DOHH2 (cell line): ENCODE data around the gene ZNF860.

Source experiments
- H3F3A ChIP-seq: fragments of 200-600 bp; sonication (generic), shearing (Covaris generic); 2 replicates; pipeline ENCODE4 v1.6.0; 2016; ENCODE audit warnings: antibody characterized with exemption, mild to moderate bottlenecking; ENCODE audit not compliant: control insufficient read depth, insufficient read depth
- H3K27ac ChIP-seq: fragments of 200-600 bp; sonication (generic); 2 replicates; pipeline ENCODE4 v1.5.1; 2014; ENCODE audit warnings: low read depth, mild to moderate bottlenecking, low read length, moderate library complexity
- H3K27me3 ChIP-seq: fragments of 200-600 bp; sonication (generic); 2 replicates; pipeline ENCODE4 v1.6.1; 2014; ENCODE audit warnings: mild to moderate bottlenecking, low read length, mixed read lengths; ENCODE audit not compliant: control insufficient read depth
- H3K36me3 ChIP-seq: fragments of 200-600 bp; sonication (generic); 2 replicates; pipeline ENCODE4 v1.6.1; 2014; ENCODE audit warnings: mild to moderate bottlenecking, low read length, moderate library complexity, mixed read lengths; ENCODE audit not compliant: control insufficient read depth
- H3K4me1 ChIP-seq: fragments of 200-600 bp; sonication (generic); 2 replicates; pipeline ENCODE4 v1.6.1; 2014; ENCODE audit warnings: mild to moderate bottlenecking, low read length, mixed read lengths; ENCODE audit not compliant: control insufficient read depth
- H3K4me2 ChIP-seq: fragments of 200-600 bp; sonication (generic); 2 replicates; pipeline ENCODE4 v1.6.0; 2014; ENCODE audit warnings: mild to moderate bottlenecking, low read length, moderate library complexity
- H3K4me3 ChIP-seq: fragments of 200-600 bp; sonication (generic); 2 replicates; pipeline ENCODE4 v1.5.1; 2014; ENCODE audit warnings: mild to moderate bottlenecking, low read length, mixed read lengths
- H3K79me2 ChIP-seq: fragments of 200-600 bp; sonication (generic); 2 replicates; pipeline ENCODE4 v1.6.1; 2014; ENCODE audit warnings: mild to moderate bottlenecking, low read length, mixed read lengths; ENCODE audit not compliant: control insufficient read depth
- H3K9me2 ChIP-seq: fragments of 200-600 bp; sonication (generic); replicated peaks from 2 replicates; pipeline ENCODE4 v1.6.1; 2014; ENCODE audit warnings: mild to moderate bottlenecking, low read length, mixed read lengths; ENCODE audit not compliant: control insufficient read depth
- H3K9me3 ChIP-seq: fragments of 200-600 bp; sonication (generic); 2 replicates; pipeline ENCODE4 v1.6.1; 2014; ENCODE audit warnings: antibody characterized with exemption, low read length, mixed read lengths; ENCODE audit not compliant: control insufficient read depth, insufficient read depth
- H4K20me1 ChIP-seq: fragments of 200-600 bp; sonication (generic); 2 replicates; pipeline ENCODE4 v1.6.0; 2014; ENCODE audit warnings: low read depth, mild to moderate bottlenecking, antibody characterized with exemption, low read length, moderate library complexity; ENCODE audit not compliant: control insufficient read depth, insufficient read depth
- CTCF ChIP-seq: fragments of 200-600 bp; sonication (generic); IDR thresholded peaks from one replicate; pipeline ENCODE4 v1.5.1; 2014; ENCODE audit warnings: antibody characterized with exemption, mild to moderate bottlenecking, low read depth, low read length; ENCODE audit not compliant: poor library complexity, severe bottlenecking
- EZH2phosphoT487 ChIP-seq: fragments of 200-600 bp; sonication (generic); IDR thresholded peaks from 2 replicates; pipeline ENCODE4 v1.6.1; 2017; ENCODE audit warnings: borderline replicate concordance, mild to moderate bottlenecking, antibody characterized with exemption, low read length, moderate library complexity, mixed read lengths

ZNF860 gene

GRCh38 chr3:31968369-31968926 lies 13.1 kb upstream of the ZNF860 start:
- Histone ChIP-seq H3K4me3 (peak overlapping the region; percentile 89), H3K4me1 (peaks cover 92% of the 10 kb centered on the region), H4K20me1 (no peaks in the 10 kb centered on the region), H3K79me2 (peaks cover 89% of the 10 kb centered on the region), H3K9me3 (no peaks in the 10 kb centered on the region), H3K9me2 (no peaks in the 10 kb centered on the region), H3F3A (peaks cover 42% of the 10 kb centered on the region), H3K27ac (peak overlapping the region; percentile 89), H3K4me2 (peak overlapping the region; percentile 99), H3K27me3 (no peaks in the 10 kb centered on the region), H3K36me3 (peaks cover 40% of the 10 kb centered on the region)
- no peak for TF ChIP-seq CTCF
- TF ChIP-seq EZH2phosphoT487, result no peak

DNA sequence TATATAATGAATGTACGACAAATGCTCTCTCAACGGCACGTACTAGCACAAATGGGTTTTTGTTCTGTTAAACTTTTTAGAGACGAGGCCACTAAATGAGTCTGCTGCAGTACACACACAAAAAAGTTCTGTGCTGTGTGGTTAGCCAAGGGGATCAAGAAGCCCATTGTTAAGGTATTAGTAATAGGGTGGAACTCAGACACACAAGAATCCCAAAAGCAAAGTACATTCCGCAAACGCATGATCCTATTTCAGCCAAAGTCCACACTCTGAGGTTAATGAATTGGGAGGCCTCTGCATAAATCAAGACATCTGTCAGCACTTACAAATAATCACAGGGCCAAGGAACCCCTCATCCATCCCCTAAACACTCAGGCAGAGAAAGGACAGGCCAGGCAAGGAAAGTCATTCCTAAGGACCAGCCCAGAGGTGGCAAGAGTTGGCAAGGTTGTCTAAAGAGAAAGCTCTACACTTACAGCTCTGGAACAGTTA lies 12.6 kb upstream of the ZNF860 start:
- H3K79me2 ChIP-seq, result peaks cover 89% of the 10 kb centered on the region
- no peaks in the 10 kb centered on the region for H3K27me3 ChIP-seq
- TF ChIP-seq CTCF (no peak), EZH2phosphoT487 (no peak)
- H3K4me1 ChIP-seq, result peaks cover 92% of the 10 kb centered on the region
- H3F3A ChIP-seq, result peaks cover 44% of the 10 kb centered on the region
- peak overlapping the region; percentile 89 for H3K27ac ChIP-seq
- no peaks in the 10 kb centered on the region for H3K9me3 ChIP-seq
- H3K9me2 ChIP-seq, result no peaks in the 10 kb centered on the region
- peak overlapping the region; percentile 89 for H3K4me3 ChIP-seq
- peak overlapping the region; percentile 99 for H3K4me2 ChIP-seq
- peaks cover 43% of the 10 kb centered on the region for H3K36me3 ChIP-seq
- no peaks in the 10 kb centered on the region for H4K20me1 ChIP-seq

DNA sequence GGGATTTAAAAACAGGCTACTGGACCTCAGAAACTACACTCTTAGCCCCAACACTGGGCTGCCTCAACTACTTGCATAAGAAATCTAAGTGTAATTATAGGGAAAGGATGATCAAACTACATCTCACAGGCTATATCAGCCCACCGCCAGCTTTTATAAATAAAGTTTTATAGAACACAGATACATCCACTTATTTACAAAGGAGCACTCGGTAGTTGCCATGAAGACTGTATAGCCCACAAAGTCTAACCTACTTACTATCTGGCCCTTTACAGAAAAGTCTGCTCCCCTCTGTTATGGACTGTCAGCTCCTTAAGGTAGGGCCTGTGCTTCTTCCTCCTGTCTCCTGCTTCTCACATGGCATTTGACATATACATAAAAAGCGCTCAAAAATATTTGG lies 9.9 kb upstream of the ZNF860 start:
- no peaks in the 10 kb centered on the region for H3K27me3 ChIP-seq
- H3K9me3 ChIP-seq, result no peaks in the 10 kb centered on the region
- H3K4me1 ChIP-seq, result peaks cover 100% of the 10 kb centered on the region
- H4K20me1 ChIP-seq, result no peaks in the 10 kb centered on the region
- peak overlapping the region; percentile 89 for H3K4me3 ChIP-seq
- H3F3A ChIP-seq, result peaks cover 43% of the 10 kb centered on the region
- H3K36me3 ChIP-seq, result peaks cover 50% of the 10 kb centered on the region
- no peaks in the 10 kb centered on the region for H3K9me2 ChIP-seq
- H3K79me2 ChIP-seq, result peaks cover 95% of the 10 kb centered on the region
- TF ChIP-seq CTCF, result no peak
- TF ChIP-seq EZH2phosphoT487, result no peak
- peak overlapping the region; percentile 89 for H3K27ac ChIP-seq
- peak overlapping the region; percentile 99 for H3K4me2 ChIP-seq
